Measurements from ENCODE around the gene LYRM1.

LYRM1 gene

GRCh38 chr16:20902426-20902825 lies 1.9 kb downstream of the LYRM1 start:
- DNase-seq (ENCODE audit: low read depth): no peak

DNA sequence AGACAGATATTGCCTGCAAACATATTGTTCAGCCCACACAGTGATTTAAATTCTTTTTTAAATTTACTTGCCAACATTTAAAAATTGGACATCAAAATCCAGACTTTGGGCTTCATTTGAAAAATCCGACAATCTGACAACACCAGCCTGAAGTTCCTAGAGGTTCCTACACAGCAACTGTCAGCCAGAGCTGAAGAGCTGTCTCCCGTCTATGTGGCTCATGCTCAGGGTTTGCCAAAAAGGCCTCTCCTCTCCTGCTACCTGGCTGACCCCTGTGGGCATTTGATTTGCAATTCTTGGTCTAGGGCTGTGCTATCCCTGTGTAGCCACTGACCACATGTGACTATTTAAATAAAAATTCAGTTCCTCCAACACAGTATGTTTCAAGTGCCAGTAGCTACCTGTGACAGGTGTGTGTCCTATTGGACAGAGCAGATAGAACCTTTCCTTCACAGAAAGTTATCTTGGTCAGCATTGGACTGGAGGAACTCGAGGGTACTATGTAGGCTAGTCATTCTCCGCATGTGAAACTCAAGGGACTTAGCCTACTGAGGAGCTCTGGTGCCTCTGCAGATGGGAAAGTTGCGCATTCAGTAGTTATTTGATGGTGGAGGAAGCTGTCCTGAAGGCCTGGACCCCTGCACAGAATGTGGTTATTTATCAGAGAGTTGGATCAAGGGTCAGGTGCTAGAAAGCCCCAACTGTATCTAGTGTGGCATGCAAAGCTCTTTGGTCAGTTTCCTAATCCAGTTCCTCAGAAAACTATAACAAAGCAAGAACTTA lies 2.7 kb downstream of the LYRM1 start:
- peak; percentile 32 for DNase-seq (ENCODE audit: low read depth)

DNA sequence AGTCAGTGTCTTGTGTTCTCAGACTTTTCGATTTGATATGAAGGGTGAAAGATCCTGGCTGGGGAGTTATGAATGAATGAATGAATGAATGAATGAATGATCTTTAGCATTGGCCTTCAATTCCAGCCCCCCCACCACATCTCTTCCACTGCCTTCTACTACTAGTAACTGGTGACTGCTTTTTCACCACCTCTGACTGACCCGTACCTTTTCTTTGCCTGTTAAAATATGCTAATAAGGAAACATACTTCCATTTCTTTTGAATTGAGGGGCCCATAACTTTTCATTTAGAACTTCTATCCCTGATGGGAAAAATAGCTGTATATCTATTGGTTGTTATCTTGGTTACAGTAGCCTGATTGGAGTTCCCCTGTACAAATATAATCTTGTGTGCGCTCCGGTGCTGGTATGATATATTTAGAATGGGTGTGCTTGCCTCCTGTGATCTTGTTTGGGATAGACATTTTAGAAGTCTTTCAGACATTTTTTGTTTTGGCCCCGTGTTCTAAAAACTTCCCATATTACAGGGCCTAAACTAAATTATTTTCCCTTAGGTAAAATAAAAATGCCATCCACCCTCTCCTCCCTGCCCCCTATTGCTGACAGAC lies 3.4 kb downstream of the LYRM1 start:
- DNase-seq (ENCODE audit: low read depth): no peak

- DNase-seq (ENCODE audit: low read depth): peak; percentile 81
These were observed 4.0 kb downstream of the LYRM1 start for GRCh38 chr16:20904507-20905081.

DNA sequence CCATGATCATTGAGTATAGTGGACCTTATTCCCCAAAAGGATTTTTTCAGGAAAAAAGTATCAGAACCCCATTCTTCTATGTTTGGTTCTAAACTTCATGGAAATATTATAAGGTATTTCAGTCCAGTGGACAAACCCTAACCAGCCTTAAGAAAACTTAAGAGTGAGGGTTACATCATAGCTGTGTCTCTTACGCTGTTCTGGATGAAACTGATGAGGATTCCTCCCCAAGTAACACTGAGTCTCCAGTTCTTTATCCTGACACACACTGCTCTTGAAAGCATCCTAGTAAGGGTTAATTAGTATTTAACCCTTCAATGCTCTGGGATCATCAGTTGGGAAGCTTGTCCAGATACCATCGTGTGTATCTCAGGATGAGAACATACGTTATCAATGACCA lies 5.0 kb downstream of the LYRM1 start:
- DNase-seq (ENCODE audit: low read depth): no peak

- peak; percentile 95 for DNase-seq (ENCODE audit: low read depth)
These were observed 6.0 kb downstream of the LYRM1 start for GRCh38 chr16:20906341-20907255.

- peak; percentile 95 for DNase-seq (ENCODE audit: low read depth)
These were observed 10.3 kb downstream of the LYRM1 start for GRCh38 chr16:20910781-20911321.

DNA sequence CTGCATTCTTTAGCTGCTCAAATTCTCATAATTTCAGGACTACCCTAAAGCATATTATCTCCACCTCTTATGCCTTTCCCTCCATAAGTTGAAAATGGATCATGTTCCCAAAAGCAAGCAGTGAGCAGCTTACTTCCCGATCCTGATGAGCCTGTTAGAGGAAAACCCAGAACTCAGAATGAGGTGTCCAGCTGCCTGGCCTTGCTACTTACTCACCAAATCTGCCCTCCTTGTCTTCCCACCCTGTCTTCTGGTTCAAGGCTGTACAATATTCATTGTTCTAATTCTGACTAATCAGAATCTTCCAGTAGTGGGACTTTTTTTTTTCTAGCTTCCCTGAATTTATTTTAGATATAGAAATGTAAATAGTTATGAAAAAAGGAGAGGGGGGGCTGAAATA lies 10.8 kb downstream of the LYRM1 start:
- peak; percentile 49 for DNase-seq (ENCODE audit: low read depth)

- no peak for DNase-seq (ENCODE audit: low read depth)
These were observed 15.7 kb downstream of the LYRM1 start for GRCh38 chr16:20916289-20916688.

DNA sequence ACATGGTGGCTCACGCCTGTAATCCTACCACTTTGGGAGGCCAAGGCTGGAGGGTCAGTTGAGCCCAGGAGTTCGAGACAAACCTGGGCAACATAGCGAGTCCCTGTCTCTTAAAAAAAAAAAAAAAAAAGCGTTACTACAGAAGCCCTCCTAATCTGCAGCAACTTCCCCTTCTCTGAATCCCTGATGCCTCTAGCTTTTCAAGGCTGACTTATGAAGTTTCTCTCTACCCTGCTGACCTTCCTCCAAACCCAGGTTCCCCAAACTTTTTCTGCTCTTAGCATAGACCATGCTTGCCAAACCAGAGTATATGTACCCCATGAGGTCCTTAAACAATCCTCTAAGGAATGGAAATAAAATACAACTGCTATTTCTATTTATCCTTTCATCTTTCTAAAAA lies 16.4 kb downstream of the LYRM1 start:
- DNase-seq (ENCODE audit: low read depth): no peak

GRCh38 chr16:20918486-20919239 lies 18.1 kb downstream of the LYRM1 start:
- DNase-seq (ENCODE audit: low read depth): peak; percentile 73

DNA sequence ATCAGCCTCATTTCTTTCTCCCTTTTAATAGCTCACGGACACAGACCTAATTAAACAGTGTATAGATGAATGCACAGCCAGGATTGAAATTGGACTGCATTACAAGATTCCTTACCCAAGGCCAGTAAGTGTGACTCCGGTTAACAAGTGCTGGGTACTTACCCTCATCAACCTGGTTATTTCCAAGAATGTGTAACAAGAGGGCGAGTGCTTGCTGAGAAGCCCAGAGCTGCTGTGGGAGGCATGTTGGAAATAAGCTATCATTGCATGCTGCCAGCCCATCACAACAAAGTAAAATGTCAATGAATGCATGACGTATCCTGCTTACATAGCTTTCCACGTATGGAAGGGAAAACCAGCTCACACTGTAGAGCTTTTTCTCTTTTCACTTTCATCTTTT lies 19.5 kb downstream of the LYRM1 start:
- no peak for DNase-seq (ENCODE audit: low read depth)

GRCh38 chr16:20920799-20921198 lies 20.2 kb downstream of the LYRM1 start:
- no peak for DNase-seq (ENCODE audit: low read depth)

GRCh38 chr16:20923876-20924275 lies 23.3 kb downstream of the LYRM1 start:
- DNase-seq (ENCODE audit: low read depth): no peak

DNA sequence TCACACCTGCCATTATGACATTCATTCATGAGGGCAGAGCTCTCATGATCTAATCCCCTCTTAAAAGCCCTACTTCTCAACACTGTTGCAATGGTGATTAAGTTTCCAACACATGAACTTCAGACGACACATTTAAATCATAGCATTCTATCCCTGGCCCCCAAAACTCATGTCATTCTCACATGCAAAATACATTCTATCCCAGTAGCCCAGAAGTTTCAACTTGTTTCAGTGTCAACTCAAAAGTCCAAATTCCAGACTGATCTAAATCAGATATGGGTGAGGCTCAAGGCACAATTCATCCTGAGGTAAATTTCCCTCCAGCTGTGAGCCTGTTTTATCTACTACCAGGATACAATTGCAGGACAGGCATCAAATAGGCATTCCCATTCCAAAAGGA lies 25.2 kb downstream of the LYRM1 start:
- DNase-seq (ENCODE audit: low read depth): no peak

GRCh38 chr16:20928774-20929411 lies 28.3 kb downstream of the LYRM1 start:
- peak; percentile 56 for DNase-seq (ENCODE audit: low read depth)

DNA sequence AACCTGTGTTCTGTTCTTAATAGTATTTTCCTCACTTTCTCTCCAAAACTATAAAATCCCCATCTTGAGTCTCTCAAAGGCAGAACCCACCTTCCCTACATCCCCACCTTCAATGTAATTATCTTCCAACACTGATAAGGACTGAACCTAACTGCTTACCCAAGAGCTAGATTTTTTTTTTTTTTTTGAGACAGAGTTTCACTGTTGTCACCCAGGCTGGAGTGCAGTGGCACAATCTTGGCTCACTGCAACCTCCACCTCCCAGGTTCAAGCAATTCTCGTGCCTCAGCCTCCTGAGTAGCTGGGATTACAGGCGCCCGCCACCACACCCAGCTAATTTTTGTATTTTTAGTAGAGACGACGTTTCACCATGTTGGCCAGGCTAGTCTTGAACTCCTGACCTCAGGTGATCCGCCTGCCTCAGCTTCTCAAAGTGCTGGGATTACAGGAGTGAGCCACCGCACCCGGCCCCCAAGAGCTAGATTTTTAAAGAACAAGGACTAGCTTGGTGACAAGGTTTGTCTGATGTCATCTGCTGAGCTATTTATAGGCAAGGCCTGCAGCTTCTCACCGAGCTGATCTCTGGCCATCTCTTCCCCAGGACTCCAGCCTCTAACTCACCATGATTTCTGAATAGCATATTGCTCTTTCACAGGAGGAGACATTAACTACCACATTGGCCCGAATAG lies 29.2 kb downstream of the LYRM1 start:
- DNase-seq (ENCODE audit: low read depth): peak; percentile 64

DNA sequence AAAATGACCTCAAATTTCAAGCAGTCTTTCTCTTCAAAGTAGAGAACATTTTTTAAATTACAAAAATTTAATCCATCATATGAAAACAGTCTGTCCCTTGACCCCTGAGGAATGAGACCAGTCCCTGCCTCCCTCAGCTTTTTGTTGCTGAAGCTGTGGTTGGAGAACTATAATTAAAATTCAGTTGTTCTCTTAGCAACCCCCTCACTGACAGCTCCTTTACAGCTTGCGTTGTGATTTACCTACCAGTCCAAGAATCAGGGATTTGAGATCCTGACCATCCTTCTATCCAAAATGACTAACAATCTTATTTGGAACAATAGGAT lies 29.8 kb downstream of the LYRM1 start:
- no peak for DNase-seq (ENCODE audit: low read depth)

GRCh38 chr16:20931066-20931600 lies 30.6 kb downstream of the LYRM1 start:
- peak; percentile 67 for DNase-seq (ENCODE audit: low read depth)

DNA sequence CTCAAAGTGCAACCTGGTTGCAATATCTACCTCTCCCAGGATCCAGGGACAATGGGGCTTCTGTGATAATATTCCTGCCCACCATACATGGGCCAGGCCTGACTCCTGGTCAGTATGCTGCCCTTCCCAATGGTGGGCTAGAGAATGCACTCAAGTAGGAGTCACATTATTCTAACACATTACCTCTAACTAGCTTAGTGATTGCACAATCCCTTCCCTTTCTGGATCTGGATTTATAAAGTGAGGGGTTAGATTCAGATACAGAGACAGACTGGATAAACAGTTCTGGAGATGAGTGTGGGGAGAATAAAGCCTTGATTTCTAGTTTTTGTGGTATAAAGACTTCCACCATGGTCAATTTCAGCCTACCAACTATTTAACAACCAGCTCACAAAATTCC lies 33.0 kb downstream of the LYRM1 start:
- DNase-seq (ENCODE audit: low read depth): no peak

All from EH (cell line).